ENCODE measurements around the gene CPT1B.
"Not testable (repeated sequence)": the region's sequence is repeated elsewhere in the genome, so short reads cannot be mapped to it uniquely, and the experiment has no call there.

DNA sequence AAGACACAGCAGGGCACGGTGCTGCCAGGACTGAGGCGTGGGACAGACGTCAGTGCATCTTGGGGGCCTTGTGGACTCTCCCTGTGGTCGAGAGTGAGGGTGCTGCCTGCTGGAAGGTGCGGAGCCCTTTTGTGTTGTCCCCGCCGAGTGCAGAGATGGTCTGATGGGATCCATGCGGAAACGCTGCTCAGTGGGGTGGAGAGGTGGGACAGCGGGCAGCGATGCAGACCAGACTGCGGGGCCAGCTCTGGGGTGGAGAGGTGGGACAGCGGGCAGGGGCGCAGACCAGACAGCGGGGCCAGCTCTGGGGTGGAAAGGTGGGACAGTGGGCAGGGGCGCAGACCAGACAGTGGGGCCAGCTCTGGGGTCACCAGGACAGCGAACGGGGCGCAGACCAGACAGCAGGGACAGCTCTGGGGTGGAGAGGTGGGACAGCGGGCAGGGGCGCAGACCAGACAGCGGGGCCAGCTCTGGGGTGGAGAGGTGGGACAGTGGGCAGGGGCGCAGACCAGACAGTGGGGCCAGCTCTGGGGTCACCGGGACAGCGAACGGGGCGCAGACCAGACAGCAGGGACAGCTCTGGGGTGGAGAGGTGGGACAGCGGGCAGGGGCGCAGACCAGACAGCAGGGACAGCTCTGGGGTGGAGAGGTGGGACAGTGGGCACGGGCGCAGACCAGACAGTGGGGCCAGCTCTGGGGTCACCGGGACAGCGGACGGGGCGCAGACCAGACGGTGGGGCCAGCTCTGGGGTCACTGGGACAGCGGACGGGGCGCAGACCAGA lies 30.0 kb upstream of the CPT1B start:
- TF ChIP-seq, protein P1, sequence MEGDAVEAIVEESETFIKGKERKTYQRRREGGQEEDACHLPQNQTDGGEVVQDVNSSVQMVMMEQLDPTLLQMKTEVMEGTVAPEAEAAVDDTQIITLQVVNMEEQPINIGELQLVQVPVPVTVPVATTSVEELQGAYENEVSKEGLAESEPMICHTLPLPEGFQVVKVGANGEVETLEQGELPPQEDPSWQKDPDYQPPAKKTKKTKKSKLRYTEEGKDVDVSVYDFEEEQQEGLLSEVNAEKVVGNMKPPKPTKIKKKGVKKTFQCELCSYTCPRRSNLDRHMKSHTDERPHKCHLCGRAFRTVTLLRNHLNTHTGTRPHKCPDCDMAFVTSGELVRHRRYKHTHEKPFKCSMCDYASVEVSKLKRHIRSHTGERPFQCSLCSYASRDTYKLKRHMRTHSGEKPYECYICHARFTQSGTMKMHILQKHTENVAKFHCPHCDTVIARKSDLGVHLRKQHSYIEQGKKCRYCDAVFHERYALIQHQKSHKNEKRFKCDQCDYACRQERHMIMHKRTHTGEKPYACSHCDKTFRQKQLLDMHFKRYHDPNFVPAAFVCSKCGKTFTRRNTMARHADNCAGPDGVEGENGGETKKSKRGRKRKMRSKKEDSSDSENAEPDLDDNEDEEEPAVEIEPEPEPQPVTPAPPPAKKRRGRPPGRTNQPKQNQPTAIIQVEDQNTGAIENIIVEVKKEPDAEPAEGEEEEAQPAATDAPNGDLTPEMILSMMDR (conservative IDR thresholded peaks at IDR 0.05; ENCODE audit: low read length): not testable (repeated sequence)
- TF ChIP-seq EZH2phosphoT487 (IDR thresholded peaks at IDR 0.05; ENCODE audit: borderline replicate concordance, low read depth, low read length): not testable (repeated sequence)

All from OCI-LY7 (cell line).